ENCODE measurements around the gene ATP1A2. TPM values are rescaled to one million over a fixed set of nuclear protein-coding genes. Genes with fewer than 3 reads are reported as not detected.

Gene ATP1A2
- total and polyA plus RNA-seq, 10 of the 15 experiments (the other 5 are each of a cell fraction or from before 2014, with no cell fraction given), result 0.15 TPM; not detected in 9

DNA sequence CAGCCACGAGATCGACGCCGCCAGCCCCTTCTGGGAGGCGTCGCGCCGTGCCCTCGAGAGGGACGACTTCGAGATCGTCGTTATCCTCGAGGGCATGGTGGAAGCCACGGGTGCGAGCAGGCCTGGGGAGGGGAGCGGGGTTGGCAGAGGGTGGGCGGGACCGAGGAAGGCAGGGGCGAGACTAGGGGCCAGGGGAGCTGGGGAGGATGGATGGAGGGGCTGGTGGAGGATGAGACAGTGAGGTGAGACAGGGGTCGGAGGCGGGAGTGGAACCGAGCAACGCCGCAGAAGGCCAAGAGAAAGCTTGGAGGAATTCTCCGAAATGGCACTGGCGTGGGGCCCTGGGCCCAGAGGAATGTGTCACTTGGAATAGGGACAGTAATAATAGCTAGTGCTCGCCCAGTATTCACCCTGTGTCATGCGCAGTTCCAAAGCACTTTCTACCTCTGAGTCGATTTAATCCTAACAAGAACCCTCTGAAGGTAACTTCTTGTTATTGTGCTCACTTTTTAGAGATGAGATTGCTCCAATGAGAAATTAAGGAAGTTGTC is 30.7 kb upstream of the ATP1A2 start (continued):
- TF ChIP-seq, protein P1, sequence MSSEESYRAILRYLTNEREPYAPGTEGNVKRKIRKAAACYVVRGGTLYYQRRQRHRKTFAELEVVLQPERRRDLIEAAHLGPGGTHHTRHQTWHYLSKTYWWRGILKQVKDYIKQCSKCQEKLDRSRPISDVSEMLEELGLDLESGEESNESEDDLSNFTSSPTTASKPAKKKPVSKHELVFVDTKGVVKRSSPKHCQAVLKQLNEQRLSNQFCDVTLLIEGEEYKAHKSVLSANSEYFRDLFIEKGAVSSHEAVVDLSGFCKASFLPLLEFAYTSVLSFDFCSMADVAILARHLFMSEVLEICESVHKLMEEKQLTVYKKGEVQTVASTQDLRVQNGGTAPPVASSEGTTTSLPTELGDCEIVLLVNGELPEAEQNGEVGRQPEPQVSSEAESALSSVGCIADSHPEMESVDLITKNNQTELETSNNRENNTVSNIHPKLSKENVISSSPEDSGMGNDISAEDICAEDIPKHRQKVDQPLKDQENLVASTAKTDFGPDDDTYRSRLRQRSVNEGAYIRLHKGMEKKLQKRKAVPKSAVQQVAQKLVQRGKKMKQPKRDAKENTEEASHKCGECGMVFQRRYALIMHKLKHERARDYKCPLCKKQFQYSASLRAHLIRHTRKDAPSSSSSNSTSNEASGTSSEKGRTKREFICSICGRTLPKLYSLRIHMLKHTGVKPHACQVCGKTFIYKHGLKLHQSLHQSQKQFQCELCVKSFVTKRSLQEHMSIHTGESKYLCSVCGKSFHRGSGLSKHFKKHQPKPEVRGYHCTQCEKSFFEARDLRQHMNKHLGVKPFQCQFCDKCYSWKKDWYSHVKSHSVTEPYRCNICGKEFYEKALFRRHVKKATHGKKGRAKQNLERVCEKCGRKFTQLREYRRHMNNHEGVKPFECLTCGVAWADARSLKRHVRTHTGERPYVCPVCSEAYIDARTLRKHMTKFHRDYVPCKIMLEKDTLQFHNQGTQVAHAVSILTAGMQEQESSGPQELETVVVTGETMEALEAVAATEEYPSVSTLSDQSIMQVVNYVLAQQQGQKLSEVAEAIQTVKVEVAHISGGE (CRISPR knock-in tag; IDR thresholded peaks at IDR 0.05), result no peak
- no peak for TF ChIP-seq HCFC1 (IDR thresholded peaks at IDR 0.05; ENCODE audit: low read length)

- Histone ChIP-seq H2AFZ (ENCODE audit: control insufficient read depth, low read depth, low read length) (no peak overlapping the region), H4K20me1 (ENCODE audit: control insufficient read depth, insufficient read depth) (no peaks in the 10 kb centered on the region), H3K9me3 (replicated peaks; ENCODE audit: control insufficient read depth, insufficient read depth, low read length) (no peaks in the 10 kb centered on the region), H3K79me2 (ENCODE audit: control insufficient read depth, insufficient read depth, low read length) (no peaks in the 10 kb centered on the region), H3K4me1 (ENCODE audit: control insufficient read depth, insufficient read depth, low read length) (no peaks in the 10 kb centered on the region), H3K9ac (ENCODE audit: control insufficient read depth, insufficient read depth, low read length) (no peak overlapping the region), H3K4me3 (no peak overlapping the region), H3K27me3 (replicated peaks in 1 of 2; ENCODE audit: control insufficient read depth in 2 of 2, insufficient read depth in 2 of 2, low read length in 1 of 2) (peaks cover 0 to 2% of the 10 kb centered on the region in 2 experiments; a peak in 3 of 4 replicates), H3K27ac (ENCODE audit: control insufficient read depth, insufficient read depth) (no peak overlapping the region), H3K36me3 (ENCODE audit: control insufficient read depth in 2 of 2, insufficient read depth in 2 of 2, low read length in 1 of 2) (no peaks in the 10 kb centered on the region; a peak in 1 of 4 replicates), H3K4me2 (ENCODE audit: control insufficient read depth, insufficient read depth) (no peak overlapping the region)
- FAIRE-seq, result peak; percentile 84
- intact Hi-C loops (cut with micrococcal nuclease; ENCODE audit: unreplicated experiment) (loop anchor here (2.0 kb wide), 2 partner anchors 39 to 149 kb away; no protein-coding TSS in a partner anchor), in situ Hi-C loops (cut with MboI) (no loop called here)
- no TSS peak for BruUV-seq (replicated peaks)
- ChIA-PET SMC1A (ENCODE audit: uncharacterized antibody, unreplicated experiment) (interaction anchor here (0.6 to 4.5 kb wide), 20 partner anchors 11 to 1708 kb away, joined by 3 to 35 read pairs (median 4); partner anchors contain the start of gene IGSF8), CTCF (interaction anchor here (0.6 to 30.2 kb wide), 33 partner anchors 11 to 330 kb away, joined by 3 to 1035 read pairs (median 4); partner anchors contain the start of genes IGSF8, KCNJ10, KCNJ9 and PEX19), RAD21 (ENCODE audit: unreplicated experiment) (interaction anchor here (0.6 to 4.0 kb wide), 12 partner anchors 11 to 291 kb away, joined by 3 to 31 read pairs (median 4); partner anchors contain the start of genes CASQ1 and IGSF8), POLR2A (interaction anchor here (0.7 to 1.5 kb wide), 2 partner anchors 12 to 39 kb away, joined by 4 read pairs; no protein-coding TSS in a partner anchor)
- ATAC-seq, result peak; percentile 87
- WGBS (ENCODE audit: insufficient coverage, insufficient replicate concordance, low lambda C conversion rate, missing lambda C conversion rate), result 51% methylated on average over 19 of the region's 19 CpGs
- DNase-seq (ENCODE audit: low read depth, low spot score), result no peak
- TF ChIP-seq ZSCAN29 (IDR thresholded peaks at IDR 0.05), result no peak
- peak; percentile 45; the same call in 1 of the 2 replicates for TF ChIP-seq CREM (IDR thresholded peaks at IDR 0.05; ENCODE audit: low read depth)
- TF ChIP-seq RAD21 (IDR thresholded peaks at IDR 0.05; ENCODE audit: insufficient read depth, low read depth, low read length), result peak; percentile 59
- TF ChIP-seq, protein P2, sequence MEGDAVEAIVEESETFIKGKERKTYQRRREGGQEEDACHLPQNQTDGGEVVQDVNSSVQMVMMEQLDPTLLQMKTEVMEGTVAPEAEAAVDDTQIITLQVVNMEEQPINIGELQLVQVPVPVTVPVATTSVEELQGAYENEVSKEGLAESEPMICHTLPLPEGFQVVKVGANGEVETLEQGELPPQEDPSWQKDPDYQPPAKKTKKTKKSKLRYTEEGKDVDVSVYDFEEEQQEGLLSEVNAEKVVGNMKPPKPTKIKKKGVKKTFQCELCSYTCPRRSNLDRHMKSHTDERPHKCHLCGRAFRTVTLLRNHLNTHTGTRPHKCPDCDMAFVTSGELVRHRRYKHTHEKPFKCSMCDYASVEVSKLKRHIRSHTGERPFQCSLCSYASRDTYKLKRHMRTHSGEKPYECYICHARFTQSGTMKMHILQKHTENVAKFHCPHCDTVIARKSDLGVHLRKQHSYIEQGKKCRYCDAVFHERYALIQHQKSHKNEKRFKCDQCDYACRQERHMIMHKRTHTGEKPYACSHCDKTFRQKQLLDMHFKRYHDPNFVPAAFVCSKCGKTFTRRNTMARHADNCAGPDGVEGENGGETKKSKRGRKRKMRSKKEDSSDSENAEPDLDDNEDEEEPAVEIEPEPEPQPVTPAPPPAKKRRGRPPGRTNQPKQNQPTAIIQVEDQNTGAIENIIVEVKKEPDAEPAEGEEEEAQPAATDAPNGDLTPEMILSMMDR (IDR thresholded peaks at IDR 0.05 in 2 of 3, conservative IDR thresholded peaks at IDR 0.05 in 1 of 3; ENCODE audit: control insufficient read depth in 2 of 3, extremely low read depth in 1 of 3, insufficient read depth in 1 of 3, low read depth in 3 of 3, low read length in 3 of 3), result peak; percentile 82 to 89 (median 88)
- TF ChIP-seq WRNIP1 (IDR thresholded peaks at IDR 0.05; ENCODE audit: borderline replicate concordance, low read depth, low read length), result no peak
- 0 out of 2 replicates have a peak, but pooled peaks have one; percentile 32 for TF ChIP-seq SMARCA5 (IDR thresholded peaks at IDR 0.05)
- 0 out of 2 replicates have a peak, but pooled peaks have one; percentile 27 for TF ChIP-seq LARP7 (IDR thresholded peaks at IDR 0.05)
- no peak for TF ChIP-seq ASH2L (IDR thresholded peaks at IDR 0.05; ENCODE audit: borderline replicate concordance, low read depth)
- no peak for TF ChIP-seq IKZF1 (conservative IDR thresholded peaks at IDR 0.05)
- TF ChIP-seq TARDBP (IDR thresholded peaks at IDR 0.05; ENCODE audit: borderline replicate concordance), result no peak
- 0 out of 2 replicates have a peak, but pooled peaks have one; percentile 55 for TF ChIP-seq HDGF (IDR thresholded peaks at IDR 0.05)
- TF ChIP-seq SMC3 (IDR thresholded peaks at IDR 0.05; ENCODE audit: borderline replicate concordance, low read length), result peak; percentile 57
- TF ChIP-seq RELA (IDR thresholded peaks at IDR 0.05; ENCODE audit: borderline replicate concordance, partially characterized antibody), result no peak
- 0 out of 2 replicates have a peak, but pooled peaks have one; percentile 42 for TF ChIP-seq YY1 (IDR thresholded peaks at IDR 0.05; ENCODE audit: low read depth, low read length)
- no peak for TF ChIP-seq TCF12 (IDR thresholded peaks at IDR 0.05; ENCODE audit: low read depth, low read length)
Measured at GRCh38 chr1:160085686-160086455, 29.7 kb upstream of the ATP1A2 start.
